ENCODE results near the gene SEMA6A. TPM values are rescaled to one million over a fixed set of nuclear protein-coding genes. Genes with fewer than 3 reads are reported as not detected.

The SEMA6A gene
- total RNA-seq, 1 experiment from 2014 or later = 406 TPM

DNA sequence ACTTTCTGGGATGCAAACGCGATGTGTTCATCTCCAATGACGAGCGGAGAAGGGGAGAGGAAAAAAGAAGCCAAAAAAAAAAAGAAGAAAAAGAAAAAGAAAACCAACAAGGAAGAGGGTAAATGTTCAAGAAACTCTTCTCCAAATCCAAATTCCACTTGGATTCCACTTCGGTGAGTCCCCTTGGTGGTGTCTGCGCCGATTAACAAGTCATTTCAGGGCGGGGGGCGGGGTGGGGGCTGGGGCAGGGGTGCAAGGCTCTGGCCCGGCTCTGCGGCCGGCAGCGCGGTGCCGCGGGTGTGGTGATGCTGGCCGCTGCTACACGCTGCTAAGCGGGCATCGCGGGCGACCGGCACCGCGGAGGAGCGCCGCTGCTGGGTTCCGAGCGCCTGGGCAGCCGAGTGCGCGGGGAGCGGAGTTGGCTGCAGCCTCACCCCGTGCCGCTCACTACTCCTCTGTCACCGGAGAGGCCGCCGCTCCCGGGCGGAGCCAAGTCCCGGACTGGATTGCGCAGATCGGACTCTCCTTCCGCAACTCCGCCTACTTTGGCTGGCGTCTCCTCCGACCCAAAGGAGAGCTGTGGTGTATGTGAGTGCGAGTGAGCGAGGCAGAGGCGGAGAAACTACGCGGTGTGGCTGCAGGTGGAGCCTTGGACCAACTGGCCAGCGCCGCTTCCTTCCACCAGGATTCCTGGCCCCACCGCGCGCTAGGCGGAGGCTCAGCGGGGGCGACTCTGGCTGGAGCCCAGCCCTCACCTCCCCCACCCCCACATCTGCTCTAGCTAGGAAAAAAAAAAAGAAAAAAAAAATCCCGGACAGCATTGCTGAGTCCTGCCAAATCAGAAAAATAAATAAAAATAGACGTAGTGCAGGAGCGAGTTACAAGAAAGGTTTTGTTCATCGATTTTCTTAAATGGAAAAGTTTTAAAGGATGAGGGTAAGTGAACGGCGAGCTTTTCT lies at the start of gene SEMA6A (continued):
- TF ChIP-seq, protein P1, sequence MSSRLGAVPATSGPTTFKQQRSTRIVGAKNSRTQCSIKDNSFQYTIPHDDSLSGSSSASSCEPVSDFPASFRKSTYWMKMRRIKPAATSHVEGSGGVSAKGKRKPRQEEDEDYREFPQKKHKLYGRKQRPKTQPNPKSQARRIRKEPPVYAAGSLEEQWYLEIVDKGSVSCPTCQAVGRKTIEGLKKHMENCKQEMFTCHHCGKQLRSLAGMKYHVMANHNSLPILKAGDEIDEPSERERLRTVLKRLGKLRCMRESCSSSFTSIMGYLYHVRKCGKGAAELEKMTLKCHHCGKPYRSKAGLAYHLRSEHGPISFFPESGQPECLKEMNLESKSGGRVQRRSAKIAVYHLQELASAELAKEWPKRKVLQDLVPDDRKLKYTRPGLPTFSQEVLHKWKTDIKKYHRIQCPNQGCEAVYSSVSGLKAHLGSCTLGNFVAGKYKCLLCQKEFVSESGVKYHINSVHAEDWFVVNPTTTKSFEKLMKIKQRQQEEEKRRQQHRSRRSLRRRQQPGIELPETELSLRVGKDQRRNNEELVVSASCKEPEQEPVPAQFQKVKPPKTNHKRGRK (CRISPR knock-in tag; IDR thresholded peaks at IDR 0.05; ENCODE audit: borderline replicate concordance) = no peak
- 0 out of 2 replicates have a peak, but pooled peaks have one; percentile 15 for TF ChIP-seq ZNF396 (CRISPR knock-in tag; IDR thresholded peaks at IDR 0.05; ENCODE audit: borderline replicate concordance)
- peak; percentile 94 for TF ChIP-seq MYBL2 (CRISPR knock-in tag; IDR thresholded peaks at IDR 0.05)
- no peak for TF ChIP-seq MXD4 (CRISPR knock-in tag; IDR thresholded peaks at IDR 0.05; ENCODE audit: borderline replicate concordance)
- TF ChIP-seq, protein P2, sequence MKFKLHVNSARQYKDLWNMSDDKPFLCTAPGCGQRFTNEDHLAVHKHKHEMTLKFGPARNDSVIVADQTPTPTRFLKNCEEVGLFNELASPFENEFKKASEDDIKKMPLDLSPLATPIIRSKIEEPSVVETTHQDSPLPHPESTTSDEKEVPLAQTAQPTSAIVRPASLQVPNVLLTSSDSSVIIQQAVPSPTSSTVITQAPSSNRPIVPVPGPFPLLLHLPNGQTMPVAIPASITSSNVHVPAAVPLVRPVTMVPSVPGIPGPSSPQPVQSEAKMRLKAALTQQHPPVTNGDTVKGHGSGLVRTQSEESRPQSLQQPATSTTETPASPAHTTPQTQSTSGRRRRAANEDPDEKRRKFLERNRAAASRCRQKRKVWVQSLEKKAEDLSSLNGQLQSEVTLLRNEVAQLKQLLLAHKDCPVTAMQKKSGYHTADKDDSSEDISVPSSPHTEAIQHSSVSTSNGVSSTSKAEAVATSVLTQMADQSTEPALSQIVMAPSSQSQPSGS (CRISPR knock-in tag; IDR thresholded peaks at IDR 0.05; ENCODE audit: borderline replicate concordance, low read depth) = no peak
- TF ChIP-seq NR2C2 (CRISPR knock-in tag; IDR thresholded peaks at IDR 0.05) = no peak; the same call in 1 of the 2 replicates
- TF ChIP-seq AR (CRISPR knock-in tag; IDR thresholded peaks at IDR 0.05) = no peak
- no peak for TF ChIP-seq JAZF1 (CRISPR knock-in tag; IDR thresholded peaks at IDR 0.05)
- TF ChIP-seq HMGXB4 (CRISPR knock-in tag; IDR thresholded peaks at IDR 0.05) = peak; percentile 86
- TF ChIP-seq, protein P3, sequence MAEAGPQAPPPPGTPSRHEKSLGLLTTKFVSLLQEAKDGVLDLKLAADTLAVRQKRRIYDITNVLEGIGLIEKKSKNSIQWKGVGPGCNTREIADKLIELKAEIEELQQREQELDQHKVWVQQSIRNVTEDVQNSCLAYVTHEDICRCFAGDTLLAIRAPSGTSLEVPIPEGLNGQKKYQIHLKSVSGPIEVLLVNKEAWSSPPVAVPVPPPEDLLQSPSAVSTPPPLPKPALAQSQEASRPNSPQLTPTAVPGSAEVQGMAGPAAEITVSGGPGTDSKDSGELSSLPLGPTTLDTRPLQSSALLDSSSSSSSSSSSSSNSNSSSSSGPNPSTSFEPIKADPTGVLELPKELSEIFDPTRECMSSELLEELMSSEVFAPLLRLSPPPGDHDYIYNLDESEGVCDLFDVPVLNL (CRISPR knock-in tag; IDR thresholded peaks at IDR 0.05; ENCODE audit: borderline replicate concordance, low read depth) = no peak
- TF ChIP-seq, protein P4, sequence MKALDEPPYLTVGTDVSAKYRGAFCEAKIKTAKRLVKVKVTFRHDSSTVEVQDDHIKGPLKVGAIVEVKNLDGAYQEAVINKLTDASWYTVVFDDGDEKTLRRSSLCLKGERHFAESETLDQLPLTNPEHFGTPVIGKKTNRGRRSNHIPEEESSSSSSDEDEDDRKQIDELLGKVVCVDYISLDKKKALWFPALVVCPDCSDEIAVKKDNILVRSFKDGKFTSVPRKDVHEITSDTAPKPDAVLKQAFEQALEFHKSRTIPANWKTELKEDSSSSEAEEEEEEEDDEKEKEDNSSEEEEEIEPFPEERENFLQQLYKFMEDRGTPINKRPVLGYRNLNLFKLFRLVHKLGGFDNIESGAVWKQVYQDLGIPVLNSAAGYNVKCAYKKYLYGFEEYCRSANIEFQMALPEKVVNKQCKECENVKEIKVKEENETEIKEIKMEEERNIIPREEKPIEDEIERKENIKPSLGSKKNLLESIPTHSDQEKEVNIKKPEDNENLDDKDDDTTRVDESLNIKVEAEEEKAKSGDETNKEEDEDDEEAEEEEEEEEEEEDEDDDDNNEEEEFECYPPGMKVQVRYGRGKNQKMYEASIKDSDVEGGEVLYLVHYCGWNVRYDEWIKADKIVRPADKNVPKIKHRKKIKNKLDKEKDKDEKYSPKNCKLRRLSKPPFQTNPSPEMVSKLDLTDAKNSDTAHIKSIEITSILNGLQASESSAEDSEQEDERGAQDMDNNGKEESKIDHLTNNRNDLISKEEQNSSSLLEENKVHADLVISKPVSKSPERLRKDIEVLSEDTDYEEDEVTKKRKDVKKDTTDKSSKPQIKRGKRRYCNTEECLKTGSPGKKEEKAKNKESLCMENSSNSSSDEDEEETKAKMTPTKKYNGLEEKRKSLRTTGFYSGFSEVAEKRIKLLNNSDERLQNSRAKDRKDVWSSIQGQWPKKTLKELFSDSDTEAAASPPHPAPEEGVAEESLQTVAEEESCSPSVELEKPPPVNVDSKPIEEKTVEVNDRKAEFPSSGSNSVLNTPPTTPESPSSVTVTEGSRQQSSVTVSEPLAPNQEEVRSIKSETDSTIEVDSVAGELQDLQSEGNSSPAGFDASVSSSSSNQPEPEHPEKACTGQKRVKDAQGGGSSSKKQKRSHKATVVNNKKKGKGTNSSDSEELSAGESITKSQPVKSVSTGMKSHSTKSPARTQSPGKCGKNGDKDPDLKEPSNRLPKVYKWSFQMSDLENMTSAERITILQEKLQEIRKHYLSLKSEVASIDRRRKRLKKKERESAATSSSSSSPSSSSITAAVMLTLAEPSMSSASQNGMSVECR (CRISPR knock-in tag; IDR thresholded peaks at IDR 0.05; ENCODE audit: borderline replicate concordance) = peak; percentile 98
- peak; percentile 95 for TF ChIP-seq FOXK1 (CRISPR knock-in tag; IDR thresholded peaks at IDR 0.05)
- TF ChIP-seq TEAD4 (CRISPR knock-in tag; IDR thresholded peaks at IDR 0.05) = no peak; the same call in 1 of the 2 replicates
- TF ChIP-seq ZNF317 (CRISPR knock-in tag; IDR thresholded peaks at IDR 0.05; ENCODE audit: borderline replicate concordance, low read depth) = 0 out of 2 replicates have a peak, but pooled peaks have one; percentile 36
- peak; percentile 86; the same call in 1 of the 2 replicates for TF ChIP-seq CREB1 (CRISPR knock-in tag; IDR thresholded peaks at IDR 0.05)
- TF ChIP-seq ZNF416 (CRISPR knock-in tag; IDR thresholded peaks at IDR 0.05) = 0 out of 2 replicates have a peak, but pooled peaks have one; percentile 37
- no peak for TF ChIP-seq EMX1 (CRISPR knock-in tag; IDR thresholded peaks at IDR 0.05)
- TF ChIP-seq SMAD4 (CRISPR knock-in tag; IDR thresholded peaks at IDR 0.05) = peak; percentile 87
- TF ChIP-seq CREM (CRISPR knock-in tag; IDR thresholded peaks at IDR 0.05) = peak; percentile 52; the same call in 1 of the 2 replicates
- 0 out of 2 replicates have a peak, but pooled peaks have one; percentile 5 for TF ChIP-seq GABPB1 (CRISPR knock-in tag; IDR thresholded peaks at IDR 0.05)
- TF ChIP-seq FOXP1 (CRISPR knock-in tag; IDR thresholded peaks at IDR 0.05; ENCODE audit: borderline replicate concordance) = peak; percentile 98
- TF ChIP-seq NR3C1 (CRISPR knock-in tag; conservative IDR thresholded peaks at IDR 0.05; ENCODE audit: low read depth) = peak; percentile 78; the same call in 1 of the 2 replicates
